Measurements from ENCODE around the gene PLEKHG5.

The PLEKHG5 gene

GRCh38 chr1:6490181-6491080, 1.0 kb downstream of the PLEKHG5 start:
- peak overlapping the region; percentile 82 for H3K4me3 ChIP-seq (ENCODE audit: low read length)
- DNase-seq (ENCODE audit: low read depth): peak; percentile 67
- TF ChIP-seq CTCF (conservative IDR thresholded peaks at IDR 0.05; ENCODE audit: low read length): no peak

- peak overlapping the region; percentile 82 for H3K4me3 ChIP-seq (ENCODE audit: low read length)
- DNase-seq (ENCODE audit: low read depth): peak; percentile 58
- peak; percentile 79 for TF ChIP-seq CTCF (conservative IDR thresholded peaks at IDR 0.05; ENCODE audit: low read length)
Measured at GRCh38 chr1:6489799-6490180, 1.7 kb downstream of the PLEKHG5 start.

GRCh38 chr1:6489383-6489765, 2.1 kb downstream of the PLEKHG5 start:
- H3K4me3 ChIP-seq (ENCODE audit: low read length): no peak overlapping the region
- no peak for DNase-seq (ENCODE audit: low read depth)
- TF ChIP-seq CTCF (conservative IDR thresholded peaks at IDR 0.05; ENCODE audit: low read length): no peak

DNA sequence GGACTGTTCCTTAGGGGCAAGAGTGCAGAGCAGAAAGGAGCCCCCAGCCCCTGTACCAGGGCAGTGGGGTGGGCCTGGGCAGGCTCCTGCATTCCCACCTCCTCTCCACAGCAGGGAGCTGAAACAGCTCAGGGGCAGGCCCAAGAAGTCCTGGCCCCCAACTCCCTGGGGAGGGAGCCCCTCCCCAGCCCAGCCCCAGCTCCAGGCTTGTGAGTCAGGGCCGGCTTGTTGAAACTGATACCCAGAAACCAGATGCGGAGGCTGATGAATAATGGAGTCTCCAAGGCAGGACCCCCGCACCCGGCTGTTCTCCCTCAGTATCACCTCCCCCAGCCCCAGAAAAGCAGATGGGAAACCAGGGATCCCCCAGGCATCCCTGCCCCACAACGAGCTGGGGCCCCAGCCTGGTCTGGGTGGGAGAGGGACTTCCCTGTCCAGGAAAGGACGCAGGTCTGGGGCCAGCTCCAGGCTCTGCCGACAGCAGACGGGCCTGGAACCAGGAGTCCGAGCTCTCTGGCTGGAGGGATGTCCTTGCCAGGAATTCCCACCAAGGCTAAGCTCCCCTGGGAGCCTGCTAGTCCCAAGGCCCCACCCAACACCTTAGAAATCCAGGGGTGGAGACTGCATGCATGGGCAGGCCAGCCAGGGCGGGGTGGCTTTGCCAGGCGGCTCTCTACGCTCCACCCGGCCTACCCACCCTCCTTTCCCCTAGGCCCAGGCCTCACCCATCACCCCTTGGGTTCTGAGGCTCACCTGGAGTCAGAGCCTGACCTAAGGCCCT, 2.7 kb downstream of the PLEKHG5 start:
- no peak overlapping the region for H3K4me3 ChIP-seq (ENCODE audit: low read length)
- no peak for TF ChIP-seq CTCF (conservative IDR thresholded peaks at IDR 0.05; ENCODE audit: low read length)
- no peak for DNase-seq (ENCODE audit: low read depth)

GRCh38 chr1:6487804-6488484, 3.5 kb downstream of the PLEKHG5 start:
- DNase-seq (ENCODE audit: low read depth): no peak
- H3K4me3 ChIP-seq (ENCODE audit: low read length): no peak overlapping the region
- TF ChIP-seq CTCF (conservative IDR thresholded peaks at IDR 0.05; ENCODE audit: low read length): no peak

DNA sequence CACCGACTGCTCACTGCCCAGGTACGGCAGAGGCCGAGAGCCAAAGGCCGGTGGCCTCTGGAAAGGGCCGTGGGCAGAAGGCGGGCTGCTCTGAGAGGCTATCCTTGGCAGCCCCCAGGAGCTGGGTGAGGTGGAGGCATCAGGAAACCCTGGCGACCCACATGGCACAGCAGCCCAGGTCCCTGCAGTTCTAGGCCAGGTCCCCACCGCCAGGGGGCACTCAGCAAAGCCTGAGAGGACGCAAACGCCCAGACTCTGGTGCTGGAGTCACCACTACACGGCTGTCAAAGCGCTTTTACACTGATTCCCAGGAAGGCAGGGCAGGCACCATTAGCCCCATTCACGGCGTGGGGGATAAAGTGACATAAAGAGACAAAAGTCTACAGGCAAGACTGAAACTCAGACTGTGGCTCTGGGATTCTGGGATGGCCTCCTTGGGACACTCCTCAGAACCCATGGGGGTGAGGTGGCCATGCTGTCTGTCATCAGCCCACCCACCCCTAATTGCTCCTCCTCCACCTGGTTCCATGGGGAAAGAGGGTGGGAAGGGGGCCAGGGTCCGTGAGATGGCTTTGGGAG, 4.9 kb downstream of the PLEKHG5 start:
- peak; percentile 74 for DNase-seq (ENCODE audit: low read depth)
- H3K4me3 ChIP-seq (ENCODE audit: low read length): no peak overlapping the region

More for the DNA sequence above, 4.9 kb downstream of the PLEKHG5 start:
- peak; percentile 93 for TF ChIP-seq CTCF (conservative IDR thresholded peaks at IDR 0.05; ENCODE audit: low read length)
